Body of pancreas (tissue), 4 donors: Measurements from ENCODE around the gene POLN. TPM values are rescaled to one million over a fixed set of nuclear protein-coding genes. Genes with fewer than 3 reads are reported as not detected.
"Not testable (repeated sequence)": the region's sequence is repeated elsewhere in the genome, so short reads cannot be mapped to it uniquely, and the experiment has no call there.

Source experiments
- ATAC-seq: fragments of 150-250 bp; one replicate; pipeline ENCODE4 v1.9.1; 2016
- DNase-seq, 4 donors: peaks; one replicate each; pipeline ENCODE4 v3.0.0-alpha.2; 2019
- H3K27ac ChIP-seq, 4 donors: fragments of 200-600 bp; sonication (generic); 1 replicate in 3 of 4; 2 replicates in 1 of 4; pipeline versions ENCODE4 v1.5.1 to v1.6.1; 2016 to 2019; ENCODE audit warnings: mild to moderate bottlenecking in 1 of 4, mixed read lengths in 1 of 4, moderate library complexity in 1 of 4
- H3K27me3 ChIP-seq, 2 donors: fragments of 200-600 bp; sonication (generic); one replicate each; pipeline ENCODE4 v1.6.0; 2016; ENCODE audit warnings: mild to moderate bottlenecking in 1 of 2
- H3K36me3 ChIP-seq, 2 donors: fragments of 200-600 bp; sonication (generic); replicated peaks in 1 of 2; 2 replicates each; pipeline ENCODE4 v1.5.1; 2016; ENCODE audit warnings: low read depth in 2 of 2; ENCODE audit not compliant: insufficient read depth in 1 of 2
- H3K4me1 ChIP-seq: fragments of 200-600 bp; sonication (generic); one replicate; pipeline ENCODE4 v1.6.0; 2016
- H3K4me3 ChIP-seq, 2 donors: fragments of 200-600 bp; sonication (generic); 1 replicate in 1 of 2; 2 replicates in 1 of 2; pipeline ENCODE4 v1.5.1; 2016 to 2019
- H3K9me3 ChIP-seq, 3 donors: fragments of 200-600 bp; sonication (generic); 1 replicate in 2 of 3; 2 replicates in 1 of 3; pipeline ENCODE4 v1.5.1; 2016
- CTCF ChIP-seq, 7 experiments: fragments of 450-650 bp in 4 of 7; fragments of 200-600 bp in 3 of 7; sonication (generic) in 3 of 7; IDR thresholded peaks; one replicate each; pipeline ENCODE4 v1.5.1; 2016 to 2019; ENCODE audit warnings: antibody characterized with exemption in 7 of 7
- POLR2A ChIP-seq, 3 donors: fragments of 450-650 bp; IDR thresholded peaks; one replicate each; pipeline ENCODE4 v1.6.1; 2016; ENCODE audit warnings: antibody characterized with exemption in 3 of 3, mild to moderate bottlenecking in 2 of 3
- WGBS, 2 donors: methylation state at CpG; one replicate each; pipeline ENCODE4 v1.1.5; 2017; 5-methylcytosine and 5-hydroxymethylcytosine counted together
- intact Hi-C: fragments of 100-400 bp; cut with DNase I; formaldehyde crosslinking; loops from one replicate; pipeline ENCODE4 v1.15.1; 2023
- total RNA-seq, 2 donors: library from RNA; depleted of rRNA; stranded (reverse); fragments of >200 nt; gene quantifications; one replicate each; pipeline ENCODE4 v1.1.0, GENCODE V29; 2016

The POLN gene
- total RNA-seq, 2 donors from 2014 or later = 4.9 to 5.9 TPM

GRCh38 chr4:2241003-2241402, 918 bp downstream of the POLN start:
- Histone ChIP-seq H3K9me3 (no peaks in the 10 kb centered on the region), H3K27ac (peak overlapping the region in 2 of 4 donors; percentile 44 to 85), H3K36me3 (peaks cover 0 to 2% of the 10 kb centered on the region in 2 donors), H3K27me3 (no peaks in the 10 kb centered on the region), H3K4me1 (peaks cover 36% of the 10 kb centered on the region), H3K4me3 (peak overlapping the region; percentile 61 to 97)
- no peak for ATAC-seq
- no peak for TF ChIP-seq CTCF (IDR thresholded peaks at IDR 0.05)
- no peak for TF ChIP-seq POLR2A (IDR thresholded peaks at IDR 0.05)
- intact Hi-C loops = no loop called here
- 1 to 4% methylated on average over 7 of the region's 7 CpGs for WGBS, 2 donors
- DNase-seq = no peak

- Histone ChIP-seq H3K36me3 (peaks cover 0 to 2% of the 10 kb centered on the region in 2 donors), H3K9me3 (no peaks in the 10 kb centered on the region), H3K4me1 (peaks cover 32% of the 10 kb centered on the region), H3K27me3 (no peaks in the 10 kb centered on the region), H3K4me3 (no peak overlapping the region), H3K27ac (no peak overlapping the region)
- whole genome bisulfite sequencing, 2 donors = 34 to 62% methylated on average over 3 of the region's 3 CpGs
- no peak for ATAC-seq
- DNase-seq = no peak
- TF ChIP-seq CTCF (IDR thresholded peaks at IDR 0.05) (no peak), POLR2A (IDR thresholded peaks at IDR 0.05) (no peak)
- intact Hi-C loops = no loop called here
These were observed 4.8 kb downstream of the POLN start for GRCh38 chr4:2236944-2237666.

- no peaks in the 10 kb centered on the region for H3K9me3 ChIP-seq
- H3K4me3 ChIP-seq = no peak overlapping the region
- H3K4me1 ChIP-seq = no peaks in the 10 kb centered on the region
- ATAC-seq = no peak
- no peak for DNase-seq
- H3K27me3 ChIP-seq = no peaks in the 10 kb centered on the region
- H3K27ac ChIP-seq = no peak overlapping the region
- TF ChIP-seq POLR2A (IDR thresholded peaks at IDR 0.05) (no peak), CTCF (IDR thresholded peaks at IDR 0.05) (no peak)
- no peaks in the 10 kb centered on the region for H3K36me3 ChIP-seq
- intact Hi-C loops = no loop called here
- WGBS, 2 donors = 96 to 99% methylated on average over 6 of the region's 6 CpGs
These were observed 10.8 kb downstream of the POLN start for GRCh38 chr4:2231082-2231481.

GRCh38 chr4:2226261-2226660, 15.7 kb downstream of the POLN start:
- ATAC-seq (no peak), DNase-seq (no peak)
- no peak for TF ChIP-seq CTCF (IDR thresholded peaks at IDR 0.05)
- TF ChIP-seq POLR2A (IDR thresholded peaks at IDR 0.05) = no peak
- Histone ChIP-seq H3K4me3 (no peak overlapping the region), H3K27me3 (no peaks in the 10 kb centered on the region), H3K4me1 (peaks cover 13% of the 10 kb centered on the region), H3K27ac (no peak overlapping the region), H3K36me3 (no peaks in the 10 kb centered on the region), H3K9me3 (no peaks in the 10 kb centered on the region)
- WGBS, 2 donors = 57 to 78% methylated on average over 2 of the region's 2 CpGs
- intact Hi-C loops = no loop called here

GRCh38 chr4:2222838-2223237, 19.1 kb downstream of the POLN start:
- H3K9me3 ChIP-seq = no peaks in the 10 kb centered on the region
- peaks cover 13% of the 10 kb centered on the region for H3K4me1 ChIP-seq
- H3K27me3 ChIP-seq = no peaks in the 10 kb centered on the region
- H3K27ac ChIP-seq = peak overlapping the region in 3 of 4 donors; percentile 26 to 51 (median 29)
- no peaks in the 10 kb centered on the region for H3K36me3 ChIP-seq
- intact Hi-C loops = no loop called here
- WGBS, 2 donors = 23 to 40% methylated on average over 2 of the region's 2 CpGs
- no peak overlapping the region for H3K4me3 ChIP-seq
- peak; percentile 34 to 75 (median 60) for DNase-seq
- TF ChIP-seq POLR2A (IDR thresholded peaks at IDR 0.05) = no peak
- no peak for TF ChIP-seq CTCF (IDR thresholded peaks at IDR 0.05)
- ATAC-seq = peak; percentile 58

- intact Hi-C loops, H3K27me3 ChIP-seq, ATAC-seq, H3K9me3 ChIP-seq, H3K27ac ChIP-seq, H3K4me3 ChIP-seq, DNase-seq, H3K36me3 ChIP-seq: not testable (repeated sequence)
- WGBS, 2 donors = 63 to 71% methylated on average over 4 of the region's 4 CpGs
- peaks cover 13% of the 10 kb centered on the region for H3K4me1 ChIP-seq
These were observed 20.5 kb downstream of the POLN start for GRCh38 chr4:2221378-2221777.
